ENCODE data around the gene BRD9.

GRCh38 chr5:889075-889710 lies 3.4 kb downstream of the BRD9 start:
- TF ChIP-seq CTCF (IDR thresholded peaks at IDR 0.05) (no peak), POLR2A (IDR thresholded peaks at IDR 0.05) (no peak)

All from right lobe of liver (tissue), 4 donors.